ENCODE measurements around the gene UNC80.
A peak's percentile ranks its signal among the peaks of the same experiment; 100 is the strongest.

UNC80 gene

DNA sequence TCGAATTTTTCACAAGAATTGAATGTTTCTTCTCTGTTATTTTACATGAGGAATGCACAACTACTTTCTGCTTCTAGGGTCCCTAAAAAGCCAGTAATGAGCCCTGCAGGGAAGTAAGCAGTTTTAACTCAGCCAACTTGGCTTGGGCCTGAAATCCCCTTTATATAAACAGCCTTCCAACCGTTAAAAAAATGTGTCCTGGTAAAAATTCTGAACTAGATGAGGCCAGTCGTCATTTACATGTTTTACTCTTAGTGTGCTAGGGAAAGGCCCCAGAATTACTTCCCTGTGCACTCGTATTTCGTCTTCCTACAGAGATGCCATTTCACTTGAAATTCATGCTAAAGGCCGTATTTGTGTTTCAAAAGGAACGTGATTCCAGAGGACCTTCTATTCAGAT is 188.4 kb downstream of the UNC80 start:
- TF ChIP-seq, protein P1, sequence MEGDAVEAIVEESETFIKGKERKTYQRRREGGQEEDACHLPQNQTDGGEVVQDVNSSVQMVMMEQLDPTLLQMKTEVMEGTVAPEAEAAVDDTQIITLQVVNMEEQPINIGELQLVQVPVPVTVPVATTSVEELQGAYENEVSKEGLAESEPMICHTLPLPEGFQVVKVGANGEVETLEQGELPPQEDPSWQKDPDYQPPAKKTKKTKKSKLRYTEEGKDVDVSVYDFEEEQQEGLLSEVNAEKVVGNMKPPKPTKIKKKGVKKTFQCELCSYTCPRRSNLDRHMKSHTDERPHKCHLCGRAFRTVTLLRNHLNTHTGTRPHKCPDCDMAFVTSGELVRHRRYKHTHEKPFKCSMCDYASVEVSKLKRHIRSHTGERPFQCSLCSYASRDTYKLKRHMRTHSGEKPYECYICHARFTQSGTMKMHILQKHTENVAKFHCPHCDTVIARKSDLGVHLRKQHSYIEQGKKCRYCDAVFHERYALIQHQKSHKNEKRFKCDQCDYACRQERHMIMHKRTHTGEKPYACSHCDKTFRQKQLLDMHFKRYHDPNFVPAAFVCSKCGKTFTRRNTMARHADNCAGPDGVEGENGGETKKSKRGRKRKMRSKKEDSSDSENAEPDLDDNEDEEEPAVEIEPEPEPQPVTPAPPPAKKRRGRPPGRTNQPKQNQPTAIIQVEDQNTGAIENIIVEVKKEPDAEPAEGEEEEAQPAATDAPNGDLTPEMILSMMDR (conservative IDR thresholded peaks at IDR 0.05; ENCODE audit: low read length): no peak
- H3K4me3 ChIP-seq (ENCODE audit: low read length): no peak overlapping the region
- DNase-seq (ENCODE audit: low read depth): no peak

DNA sequence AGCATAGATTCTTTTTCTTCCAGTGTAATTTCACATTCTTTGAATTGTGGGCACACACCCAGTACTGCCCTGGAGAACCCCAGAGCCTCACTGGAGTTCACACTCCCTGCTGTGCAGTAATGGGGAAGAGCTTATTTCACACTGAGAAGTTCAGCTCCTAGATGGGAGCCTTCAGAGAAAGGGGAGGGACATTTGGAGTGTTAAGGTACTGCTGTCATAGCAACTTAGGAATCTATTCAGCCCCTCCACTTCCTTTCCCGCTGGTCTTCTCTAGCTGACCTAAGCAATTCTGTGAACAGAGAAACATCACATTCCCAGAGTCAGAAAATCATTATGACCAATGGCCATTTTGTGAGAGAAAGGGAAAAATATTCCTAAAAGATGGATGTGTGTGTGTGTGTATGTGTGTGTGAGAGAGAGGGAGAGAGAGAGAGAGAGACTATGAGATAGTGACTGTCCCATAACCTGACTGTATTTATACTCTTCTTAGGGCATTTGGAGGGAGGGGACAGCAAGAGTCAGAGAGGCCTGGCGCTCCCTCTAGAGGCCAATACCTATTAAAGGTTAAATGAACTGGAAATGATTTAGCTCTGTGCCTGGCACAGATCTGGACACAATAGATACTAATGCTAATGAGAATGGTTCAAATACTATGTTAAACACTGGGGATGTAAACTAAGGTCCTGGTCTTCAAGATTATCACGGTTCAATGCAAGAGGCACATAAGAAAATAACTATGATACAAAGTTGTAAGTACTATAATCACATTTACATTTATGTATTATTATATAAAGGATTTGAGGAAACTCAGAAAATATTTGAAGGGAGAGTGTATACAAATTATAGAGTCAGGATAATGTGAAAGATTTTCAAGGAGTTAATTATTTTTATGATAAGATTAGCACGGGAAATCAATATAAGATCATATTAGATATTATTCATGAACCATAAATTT is 189.3 kb downstream of the UNC80 start:
- TF ChIP-seq, protein P1 (conservative IDR thresholded peaks at IDR 0.05; ENCODE audit: low read length): peak; percentile 64
- H3K4me3 ChIP-seq (ENCODE audit: low read length): no peak overlapping the region
- peak; percentile 46 for DNase-seq (ENCODE audit: low read depth)

DNA sequence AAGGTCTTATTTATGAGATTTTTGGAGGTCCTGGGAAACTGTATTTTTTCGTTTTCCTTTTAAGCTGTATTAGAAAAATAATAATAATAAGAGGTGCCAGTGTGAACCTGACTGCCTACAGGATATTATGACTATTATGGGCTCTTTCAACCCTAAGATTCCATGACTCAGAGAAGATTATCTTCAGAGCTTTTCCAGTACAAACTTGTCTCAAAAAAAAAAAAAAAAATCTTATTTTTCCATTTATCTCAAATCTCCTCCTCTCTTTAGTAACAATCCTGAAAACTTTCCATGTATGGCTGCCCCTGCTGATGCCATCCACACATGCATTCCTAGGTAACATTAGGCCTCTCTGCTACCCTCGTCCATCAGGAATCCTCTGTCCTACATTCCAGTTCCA is 194.1 kb downstream of the UNC80 start:
- TF ChIP-seq, protein P1 (conservative IDR thresholded peaks at IDR 0.05; ENCODE audit: low read length): no peak
- DNase-seq (ENCODE audit: low read depth): no peak
- H3K4me3 ChIP-seq (ENCODE audit: low read length): no peak overlapping the region

DNA sequence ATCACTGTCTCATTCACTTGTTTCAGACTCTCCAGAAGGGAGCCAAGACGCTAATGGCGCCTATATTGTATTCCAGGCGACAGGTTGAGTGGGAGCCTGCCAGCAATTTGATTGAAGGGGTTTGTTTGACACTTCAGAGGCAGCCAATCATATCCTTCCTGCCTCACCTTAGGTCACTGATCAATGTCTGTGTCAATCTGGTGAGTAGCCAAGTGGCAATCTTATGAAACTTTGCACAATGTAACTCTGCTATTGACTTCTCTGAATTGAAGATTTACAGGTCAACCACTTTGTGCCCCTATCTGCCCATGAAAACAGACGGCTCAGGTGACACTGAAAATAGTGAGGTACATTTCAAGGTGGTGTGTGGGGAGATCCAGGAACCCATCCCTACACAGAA is 198.1 kb downstream of the UNC80 start:
- TF ChIP-seq, protein P1 (conservative IDR thresholded peaks at IDR 0.05; ENCODE audit: low read length): no peak
- DNase-seq (ENCODE audit: low read depth): no peak
- no peak overlapping the region for H3K4me3 ChIP-seq (ENCODE audit: low read length)

DNA sequence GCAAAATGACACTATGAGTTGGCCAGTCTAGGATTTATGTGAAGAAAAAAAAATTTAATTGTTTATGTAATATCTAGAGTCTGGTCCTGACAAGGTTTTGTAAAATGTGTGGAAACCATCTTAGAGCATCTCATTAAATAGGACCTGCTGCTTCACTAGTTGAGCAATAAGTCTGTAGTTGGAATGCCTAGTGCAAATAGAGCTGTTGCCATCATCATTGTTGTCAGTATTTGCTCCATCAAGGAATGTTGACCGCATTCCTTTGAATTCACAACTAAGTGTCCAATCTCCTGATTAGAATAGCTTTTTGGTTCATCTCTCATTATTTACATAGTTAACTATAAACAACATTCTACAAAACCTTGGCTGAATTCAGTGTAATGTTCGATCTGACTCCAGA is 198.6 kb downstream of the UNC80 start:
- H3K4me3 ChIP-seq (ENCODE audit: low read length): no peak overlapping the region
- TF ChIP-seq, protein P1 (conservative IDR thresholded peaks at IDR 0.05; ENCODE audit: low read length): no peak
- DNase-seq (ENCODE audit: low read depth): no peak

DNA sequence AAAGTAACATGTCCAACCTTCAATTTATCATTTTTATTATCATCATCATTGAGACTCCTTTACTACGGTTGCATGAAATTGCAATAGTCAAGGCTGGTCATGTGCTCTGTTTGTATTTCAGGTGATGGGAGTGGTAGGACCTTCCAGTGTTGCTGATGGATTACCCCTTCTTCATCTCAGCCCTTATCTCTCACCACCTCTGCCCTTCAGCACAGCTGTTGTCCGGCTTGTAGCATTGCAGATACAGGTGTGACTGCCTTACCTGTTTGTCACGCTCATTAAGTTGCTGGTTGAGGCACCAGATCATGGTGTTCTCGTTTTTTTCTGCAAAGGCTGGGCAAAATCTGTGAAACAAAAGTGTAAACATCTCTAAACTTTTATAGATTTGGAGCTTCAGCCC is 199.1 kb downstream of the UNC80 start:
- DNase-seq (ENCODE audit: low read depth): no peak
- TF ChIP-seq, protein P1 (conservative IDR thresholded peaks at IDR 0.05; ENCODE audit: low read length): no peak
- no peak overlapping the region for H3K4me3 ChIP-seq (ENCODE audit: low read length)

DNA sequence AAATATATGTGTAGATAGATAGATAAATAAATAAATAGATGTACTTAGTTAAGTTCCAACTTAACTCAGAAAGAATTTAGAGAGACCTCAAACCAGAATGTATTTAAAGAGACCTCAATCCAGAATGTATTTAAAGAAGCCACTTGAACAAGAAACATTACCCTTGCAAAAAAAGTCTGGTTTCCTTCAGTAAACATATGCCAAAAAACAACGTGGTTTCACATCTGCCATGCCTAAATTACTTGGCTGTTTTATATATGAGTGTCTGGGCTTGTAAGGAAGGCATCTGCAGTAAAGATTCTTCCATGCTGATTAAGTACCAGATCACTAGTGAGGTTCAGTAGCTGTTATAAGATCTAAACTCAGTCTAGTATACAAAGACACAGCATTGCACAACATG is 201.7 kb downstream of the UNC80 start:
- TF ChIP-seq, protein P1 (conservative IDR thresholded peaks at IDR 0.05; ENCODE audit: low read length): no peak
- no peak for DNase-seq (ENCODE audit: low read depth)
- H3K4me3 ChIP-seq (ENCODE audit: low read length): no peak overlapping the region

All from AG10803 (cell line).